K562 (cell line): Measurements from ENCODE around the gene MLX. TPM values are rescaled to one million over a fixed set of nuclear protein-coding genes. Genes with fewer than 3 reads are reported as not detected.
A peak's percentile ranks its signal among the peaks of the same experiment; 100 is the strongest.

Experiments
- CTBP1 ChIP-seq: fragments of 450-650 bp; IDR thresholded peaks from 2 replicates; pipeline ENCODE4 v1.6.1; 2016; ENCODE audit warnings: borderline replicate concordance
- EWSR1 ChIP-seq: fragments of 450-650 bp; IDR thresholded peaks from 2 replicates; pipeline ENCODE4 v1.6.1; 2018; ENCODE audit warnings: borderline replicate concordance, mild to moderate bottlenecking, low read depth, moderate library complexity; ENCODE audit not compliant: partially characterized antibody
- FOXK2 ChIP-seq, 2 experiments: fragments of 450-650 bp; IDR thresholded peaks in 1 of 2; conservative IDR thresholded peaks in 1 of 2; 2 replicates each; pipeline ENCODE4 v1.6.1; 2016; ENCODE audit warnings: low read depth in 2 of 2, mild to moderate bottlenecking in 1 of 2
- HDGF ChIP-seq: fragments of 450-650 bp; IDR thresholded peaks from 2 replicates; pipeline ENCODE4 v1.6.1; 2016
- HNRNPH1 ChIP-seq: fragments of 200-400 bp; formaldehyde crosslinking; optimal IDR thresholded peaks from 2 replicates; pipeline ENCODE3; 2017; ENCODE audit warnings: low read depth, mild to moderate bottlenecking, low read length, moderate library complexity
- MYC ChIP-seq, 2 experiments: fragments of 250-450 bp in 1 of 2; sonication (Bioruptor Pico) in 1 of 2; IDR thresholded peaks; 2 replicates each; pipeline versions ENCODE4 v1.5.1 to v1.6.1; 2012 to 2021; ENCODE audit warnings: low read depth in 2 of 2, borderline replicate concordance in 1 of 2, improper control_type of control experiment in 1 of 2, low read length in 1 of 2, mild to moderate bottlenecking in 1 of 2, moderate library complexity in 1 of 2
- PHB ChIP-seq: fragments of 250-450 bp; sonication (Bioruptor Pico); IDR thresholded peaks from 2 replicates; pipeline ENCODE4 v1.5.0; 2021
- PHB2 ChIP-seq: fragments of 450-650 bp; IDR thresholded peaks from 2 replicates; pipeline ENCODE4 v1.6.1; 2017; ENCODE audit warnings: low read depth
- PREB ChIP-seq: sonication (generic); formaldehyde crosslinking; IDR thresholded peaks from 2 replicates; pipeline ENCODE4 v1.8.1; 2023; ENCODE audit warnings: mild to moderate bottlenecking, missing genetic modification reagents
- SAP30 ChIP-seq: fragments of 200-600 bp; sonication (generic); IDR thresholded peaks from 2 replicates; pipeline ENCODE4 v1.6.1; 2012; ENCODE audit warnings: borderline replicate concordance, low read depth, mild to moderate bottlenecking, moderate library complexity, low read length, control low read depth, inconsistent platforms; ENCODE audit not compliant: insufficient read depth, poor library complexity, severe bottlenecking
- STAG1 ChIP-seq: sonication (generic); formaldehyde crosslinking; IDR thresholded peaks from 2 replicates; pipeline ENCODE4 v1.5.0; 2020; ENCODE audit warnings: missing genetic modification reagents, borderline replicate concordance
- TCFL5 ChIP-seq: fragments of 250-450 bp; sonication (Bioruptor Pico); conservative IDR thresholded peaks from 2 replicates; pipeline ENCODE4 v1.6.1; 2021; ENCODE audit warnings: mild to moderate bottlenecking, moderate library complexity, matching md5 sums
- USF2 ChIP-seq: sonication (generic); formaldehyde crosslinking; IDR thresholded peaks from 2 replicates; pipeline ENCODE4 v1.5.0; 2020; ENCODE audit warnings: missing genetic modification reagents
- XRCC3 ChIP-seq: fragments of 450-650 bp; IDR thresholded peaks from 2 replicates; pipeline ENCODE4 v1.6.1; 2017; ENCODE audit warnings: mild to moderate bottlenecking, moderate library complexity
- ZBTB5 ChIP-seq: fragments of 450-650 bp; IDR thresholded peaks from 2 replicates; pipeline ENCODE4 v1.6.1; 2017; ENCODE audit warnings: antibody characterized with exemption
- ZNF121 ChIP-seq: sonication (generic); formaldehyde crosslinking; conservative IDR thresholded peaks from 2 replicates; pipeline ENCODE4 v1.8.0; 2022; ENCODE audit warnings: missing genetic modification reagents
- ZNF23 ChIP-seq: fragments of 250-450 bp; sonication (Bioruptor Pico); IDR thresholded peaks from 2 replicates; pipeline ENCODE4 v1.4.0; 2020; ENCODE audit warnings: mild to moderate bottlenecking
- ZNF253 ChIP-seq: fragments of 250-450 bp; sonication (Bioruptor Pico); conservative IDR thresholded peaks from 2 replicates; pipeline ENCODE4 v1.6.1; 2021; ENCODE audit warnings: mild to moderate bottlenecking
- ZNF717 ChIP-seq: fragments of 250-450 bp; sonication (Bioruptor Pico); IDR thresholded peaks from 2 replicates; pipeline ENCODE4 v1.5.0; 2021
- polyA plus RNA-seq, 8 experiments: library from polyadenylated mRNA; depleted of rRNA in 4 of 8; stranded (reverse) in 5 of 8; unstranded in 3 of 8; fragments of >200 nt; fragmentation: Nextera tagmentation in 2 of 8; fragmentation: Illumina TruSeq in 1 of 8; extraction: Ambion mirVana in 2 of 8; extraction: Trizol in 1 of 8; gene quantifications; 2 replicates each; pipeline versions ENCODE4 v1.2.1 to v1.2.3, GENCODE V29; 2011 to 2014; ENCODE audit warnings: inconsistent platforms in 1 of 8, missing spikeins in 1 of 8
- total RNA-seq, 7 experiments: library from RNA; depleted of rRNA in 6 of 7; stranded (reverse); fragments of >200 nt in 6 of 7; fragmentation: Illumina TruSeq in 2 of 7; extraction: Trizol in 2 of 7; gene quantifications; 2 replicates each; pipeline versions ENCODE4 v1.2.1 to v1.2.3, GENCODE V29; 2011 to 2021; ENCODE audit warnings: low replicate concordance in 1 of 7
- TF ChIP-seq, protein P1 (sequence below): fragments of 250-450 bp; sonication (Bioruptor Pico); IDR thresholded peaks from 2 replicates; pipeline ENCODE4 v1.6.1; 2021; ENCODE audit warnings: mild to moderate bottlenecking

MLX gene
- total and polyA plus RNA-seq, 9 of the 15 experiments (the other 6 are each of a cell fraction or from before 2014, with no cell fraction given): 42.9 to 100 (median 58.9) TPM

DNA sequence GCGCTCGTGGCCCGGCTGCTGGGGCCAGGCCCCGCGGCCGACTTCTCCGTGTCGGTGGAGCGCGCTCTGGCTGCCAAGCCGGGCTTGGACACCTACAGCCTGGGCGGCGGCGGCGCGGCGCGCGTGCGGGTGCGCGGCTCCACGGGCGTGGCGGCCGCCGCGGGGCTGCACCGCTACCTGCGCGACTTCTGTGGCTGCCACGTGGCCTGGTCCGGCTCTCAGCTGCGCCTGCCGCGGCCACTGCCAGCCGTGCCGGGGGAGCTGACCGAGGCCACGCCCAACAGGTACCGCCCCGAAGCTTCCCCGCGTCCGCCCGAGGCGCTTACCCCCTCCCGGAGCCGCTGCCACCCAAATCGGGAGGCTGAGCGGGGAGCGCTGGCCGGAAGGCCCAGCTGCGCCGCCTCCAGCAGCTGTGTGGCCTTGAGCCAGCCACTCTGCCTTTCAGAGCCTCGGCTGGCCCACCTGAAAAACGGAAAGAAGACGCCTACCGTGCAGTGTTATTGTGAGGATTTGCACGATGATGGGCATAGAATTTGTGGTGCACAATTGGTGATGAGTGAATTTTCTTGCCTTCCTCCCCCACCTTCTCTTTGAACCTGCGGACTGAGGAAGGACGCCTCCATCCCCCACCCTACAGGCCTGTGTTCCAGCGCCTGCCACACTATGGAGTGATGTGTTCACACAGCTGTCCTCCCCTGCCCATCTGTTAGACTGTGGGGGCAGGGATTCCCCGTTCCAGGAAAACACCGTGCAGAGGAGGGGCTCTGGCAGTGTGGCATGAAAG lies 30.3 kb upstream of the MLX start (continued):
- TF ChIP-seq ZNF23 (CRISPR knock-in tag): no peak
- TF ChIP-seq MYC (IDR thresholded peaks at IDR 0.05; ENCODE audit: low read depth, low read length): peak; percentile 56; the same call in 1 of the 2 replicates
- TF ChIP-seq MYC (CRISPR knock-in tag; IDR thresholded peaks at IDR 0.05; ENCODE audit: borderline replicate concordance, low read depth): no peak
- no peak for TF ChIP-seq USF2 (CRISPR knock-in tag)
- TF ChIP-seq, protein P1, sequence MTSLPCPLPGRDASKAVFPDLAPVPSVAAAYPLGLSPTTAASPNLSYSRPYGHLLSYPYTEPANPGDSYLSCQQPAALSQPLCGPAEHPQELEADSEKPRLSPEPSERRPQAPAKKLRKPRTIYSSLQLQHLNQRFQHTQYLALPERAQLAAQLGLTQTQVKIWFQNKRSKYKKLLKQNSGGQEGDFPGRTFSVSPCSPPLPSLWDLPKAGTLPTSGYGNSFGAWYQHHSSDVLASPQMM (CRISPR knock-in tag): no peak
- no peak for TF ChIP-seq ZNF253 (CRISPR knock-in tag)
- TF ChIP-seq SAP30: peak; percentile 75
- peak; percentile 86 for TF ChIP-seq CTBP1
- no peak for TF ChIP-seq ZNF717 (CRISPR knock-in tag)
- TF ChIP-seq PHB2: no peak
- TF ChIP-seq STAG1 (CRISPR knock-in tag): no peak
- 0 out of 2 replicates have a peak, but pooled peaks have one; percentile 41 for TF ChIP-seq PHB (CRISPR knock-in tag)
- no peak for TF ChIP-seq TCFL5 (CRISPR knock-in tag)
- no peak for TF ChIP-seq PREB (CRISPR knock-in tag)
- no peak for TF ChIP-seq HNRNPH1
- TF ChIP-seq ZBTB5: no peak
- no peak for TF ChIP-seq EWSR1
- 0 out of 4 replicates have a peak, but pooled peaks of 1 of the 2 experiments have one; percentile 23 for TF ChIP-seq FOXK2 (conservative IDR thresholded peaks at IDR 0.05 in 1 of 2, IDR thresholded peaks at IDR 0.05 in 1 of 2; ENCODE audit: low read depth in 2 of 2)
- 0 out of 2 replicates have a peak, but pooled peaks have one; percentile 78 for TF ChIP-seq HDGF
- TF ChIP-seq ZNF121: no peak
- TF ChIP-seq XRCC3: no peak
